NB4 (cell line): ENCODE results near the gene CCL19.

Source experiments
- DNase-seq: peaks from one replicate; pipeline ENCODE4 v3.0.0; 2010; ENCODE audit warnings: low read depth
- H3K4me3 ChIP-seq: one replicate; pipeline ENCODE4 v1.5.1; 2011; ENCODE audit warnings: mild to moderate bottlenecking, low read depth, low read length, moderate library complexity
- MYC ChIP-seq: IDR thresholded peaks from 2 replicates; pipeline ENCODE4 v1.6.1; 2011; ENCODE audit warnings: low read depth, low read length
- POLR2A ChIP-seq: IDR thresholded peaks from 2 replicates; pipeline ENCODE4 v1.6.1; 2011; ENCODE audit warnings: mild to moderate bottlenecking; ENCODE audit not compliant: insufficient read length; ENCODE audit errors: extremely low read depth
- TF ChIP-seq, protein P1 (sequence below): IDR thresholded peaks from one replicate; pipeline ENCODE4 v1.5.1; 2012; ENCODE audit warnings: low read depth, low read length
- TF ChIP-seq, protein P2 (sequence below): IDR thresholded peaks from 2 replicates; pipeline ENCODE4 v1.6.1; 2011; ENCODE audit warnings: low read depth, low read length

CCL19 gene

DNA sequence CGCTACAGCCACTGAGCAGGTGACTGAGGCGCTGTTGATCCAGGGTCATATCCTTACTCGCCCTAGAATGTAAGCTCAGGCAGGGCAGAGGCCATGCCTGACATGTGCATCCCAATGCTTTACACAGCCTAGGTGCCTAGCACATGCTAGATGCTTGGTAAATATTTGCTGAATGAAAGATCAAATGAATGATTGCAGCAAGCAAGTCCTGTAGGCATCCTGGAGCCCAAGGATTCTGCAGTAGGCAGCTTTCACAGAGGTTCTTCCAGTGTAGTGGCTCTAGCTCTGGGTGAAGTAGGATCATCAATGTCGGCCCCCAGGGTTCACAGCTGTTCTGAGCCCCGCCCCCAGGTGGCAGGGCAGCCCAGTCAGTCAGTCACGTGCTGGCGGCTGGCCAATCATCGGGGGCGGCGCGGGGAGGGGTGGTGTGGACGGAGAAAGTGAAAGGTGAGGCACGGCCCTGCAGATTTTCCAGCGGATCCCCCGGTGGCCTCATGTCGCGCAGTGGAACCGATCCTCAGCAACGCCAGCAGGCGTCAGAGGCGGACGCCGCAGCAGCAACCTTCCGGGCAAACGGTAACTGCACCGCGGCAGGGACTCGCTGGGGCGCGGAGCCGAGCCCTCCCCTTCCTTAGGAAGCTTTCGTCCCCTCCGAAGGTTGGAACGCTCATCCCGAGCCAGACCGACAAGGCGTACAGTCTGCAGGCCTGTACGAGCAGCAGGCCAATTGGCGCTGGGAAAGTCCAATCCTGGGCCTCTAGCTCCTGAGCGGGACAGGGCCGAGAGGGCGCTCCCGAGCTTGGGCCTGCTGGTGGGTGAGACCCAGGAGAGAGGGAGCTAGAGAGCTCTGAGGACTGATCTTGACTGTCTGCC, 44.6 kb downstream of the CCL19 start, which contains the start of gene GALT:
TSS of gene GALT (plus strand) at position 465 of the 873 bp plus-strand sequence. CDS start at position 495, 30 bp downstream.
- peak; percentile 98 for DNase-seq
- H3K4me3 ChIP-seq, result peak within 1 kb of the TSS; percentile 92
- TF ChIP-seq MYC (peak; percentile 68), POLR2A (peak; percentile 89)
- TF ChIP-seq, protein P1, sequence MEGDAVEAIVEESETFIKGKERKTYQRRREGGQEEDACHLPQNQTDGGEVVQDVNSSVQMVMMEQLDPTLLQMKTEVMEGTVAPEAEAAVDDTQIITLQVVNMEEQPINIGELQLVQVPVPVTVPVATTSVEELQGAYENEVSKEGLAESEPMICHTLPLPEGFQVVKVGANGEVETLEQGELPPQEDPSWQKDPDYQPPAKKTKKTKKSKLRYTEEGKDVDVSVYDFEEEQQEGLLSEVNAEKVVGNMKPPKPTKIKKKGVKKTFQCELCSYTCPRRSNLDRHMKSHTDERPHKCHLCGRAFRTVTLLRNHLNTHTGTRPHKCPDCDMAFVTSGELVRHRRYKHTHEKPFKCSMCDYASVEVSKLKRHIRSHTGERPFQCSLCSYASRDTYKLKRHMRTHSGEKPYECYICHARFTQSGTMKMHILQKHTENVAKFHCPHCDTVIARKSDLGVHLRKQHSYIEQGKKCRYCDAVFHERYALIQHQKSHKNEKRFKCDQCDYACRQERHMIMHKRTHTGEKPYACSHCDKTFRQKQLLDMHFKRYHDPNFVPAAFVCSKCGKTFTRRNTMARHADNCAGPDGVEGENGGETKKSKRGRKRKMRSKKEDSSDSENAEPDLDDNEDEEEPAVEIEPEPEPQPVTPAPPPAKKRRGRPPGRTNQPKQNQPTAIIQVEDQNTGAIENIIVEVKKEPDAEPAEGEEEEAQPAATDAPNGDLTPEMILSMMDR, result peak; percentile 86
- TF ChIP-seq, protein P2, sequence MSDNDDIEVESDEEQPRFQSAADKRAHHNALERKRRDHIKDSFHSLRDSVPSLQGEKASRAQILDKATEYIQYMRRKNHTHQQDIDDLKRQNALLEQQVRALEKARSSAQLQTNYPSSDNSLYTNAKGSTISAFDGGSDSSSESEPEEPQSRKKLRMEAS, result peak; percentile 99

DNA sequence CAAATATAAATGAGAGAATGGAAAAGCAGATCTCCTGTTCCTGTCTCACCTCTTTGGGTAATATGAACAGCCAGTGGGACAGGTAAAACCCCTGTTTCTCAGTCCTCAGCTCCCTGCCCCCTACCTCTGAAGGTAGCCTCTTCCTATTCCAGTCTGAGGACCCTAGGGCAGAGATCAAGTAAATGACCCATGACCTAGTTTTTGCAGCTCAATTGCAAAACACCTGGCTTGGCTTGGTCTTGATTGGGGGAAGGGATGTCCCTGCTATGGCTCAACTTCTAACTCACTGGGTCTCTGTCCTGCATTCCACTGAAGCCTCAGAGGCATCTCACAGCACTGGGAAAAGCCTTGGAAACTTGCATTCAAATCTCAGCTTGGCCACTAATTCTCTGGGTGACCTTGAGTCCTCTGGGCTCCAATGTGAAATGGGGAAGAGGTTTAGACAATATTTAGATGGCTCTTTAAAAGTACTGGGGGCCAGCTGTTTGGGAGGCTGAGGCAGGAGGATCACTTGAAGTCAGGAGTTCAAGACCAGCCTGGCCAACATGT, 46.2 kb downstream of the CCL19 start:
- no peak for DNase-seq
- no peak overlapping the region for H3K4me3 ChIP-seq
- TF ChIP-seq, protein P2, result no peak
- TF ChIP-seq, protein P1, result no peak
- TF ChIP-seq POLR2A, result no peak
- no peak for TF ChIP-seq MYC

DNA sequence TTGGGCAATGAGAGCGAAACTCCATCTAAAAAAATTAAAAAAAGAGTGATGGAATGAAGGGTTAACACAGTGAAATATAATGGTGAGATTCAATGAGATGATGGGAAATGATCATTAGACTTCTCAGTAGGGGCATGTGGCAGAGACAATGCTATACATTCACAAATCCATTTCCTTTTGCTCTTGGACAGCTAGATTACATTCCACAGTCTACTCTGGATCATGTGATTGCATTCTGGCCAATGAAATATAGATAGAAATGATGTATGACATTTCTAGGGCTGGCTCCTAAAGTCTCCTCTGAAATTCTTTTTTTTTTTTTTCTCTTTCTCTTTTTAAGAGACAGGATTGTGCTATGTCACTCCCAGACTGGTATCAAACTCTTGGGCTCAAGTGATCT, 48.4 kb downstream of the CCL19 start:
- no peak overlapping the region for H3K4me3 ChIP-seq
- no peak for DNase-seq
- TF ChIP-seq, protein P1, result no peak
- no peak for TF ChIP-seq POLR2A
- TF ChIP-seq, protein P2, result no peak
- TF ChIP-seq MYC, result no peak
